Tibial nerve (tissue), 4 donors: ENCODE data around the gene SPOCK1. TPM values are rescaled to one million over a fixed set of nuclear protein-coding genes. Genes with fewer than 3 reads are reported as not detected.

ENCODE experiments used
- DNase-seq, 2 donors: peaks; one replicate each; pipeline ENCODE4 v3.0.0-alpha.2; 2019; ENCODE audit warnings: low spot score in 2 of 2
- H3K27ac ChIP-seq, 4 donors: fragments of 200-600 bp; sonication (generic) in 3 of 4; one replicate each; pipeline ENCODE4 v1.5.1; 2017 to 2019; ENCODE audit warnings: mild to moderate bottlenecking in 1 of 4
- H3K27me3 ChIP-seq, 2 donors: fragments of 200-600 bp; sonication (generic) in 1 of 2; one replicate each; pipeline versions ENCODE4 v1.5.1 to v1.6.0; 2017 to 2019
- H3K36me3 ChIP-seq, 3 donors: fragments of 200-600 bp; sonication (generic); one replicate each; pipeline ENCODE4 v1.5.1; 2018 to 2019
- H3K4me1 ChIP-seq, 4 donors: fragments of 200-600 bp; sonication (generic) in 3 of 4; one replicate each; pipeline ENCODE4 v1.5.1; 2017 to 2019
- H3K4me3 ChIP-seq, 4 donors: fragments of 200-600 bp; sonication (generic) in 3 of 4; one replicate each; pipeline ENCODE4 v1.5.1; 2017 to 2019; ENCODE audit warnings: mild to moderate bottlenecking in 1 of 4, moderate library complexity in 1 of 4
- H3K9me3 ChIP-seq, 4 donors: fragments of 200-600 bp; sonication (generic) in 3 of 4; one replicate each; pipeline ENCODE4 v1.5.1; 2017 to 2019
- EP300 ChIP-seq, 2 donors: sonication (generic); formaldehyde crosslinking; IDR thresholded peaks; one replicate each; pipeline ENCODE4 v1.6.1; 2017; ENCODE audit warnings: antibody characterized with exemption in 2 of 2, mild to moderate bottlenecking in 1 of 2
- POLR2A ChIP-seq, 2 donors: fragments of 450-650 bp; IDR thresholded peaks; one replicate each; pipeline ENCODE4 v1.6.1; 2017; ENCODE audit warnings: antibody characterized with exemption in 2 of 2, mild to moderate bottlenecking in 2 of 2, moderate library complexity in 2 of 2
- WGBS, 2 donors: methylation state at CpG; one replicate each; pipeline ENCODE4 v1.1.5; 2018; 5-methylcytosine and 5-hydroxymethylcytosine counted together
- total RNA-seq, 4 donors: library from RNA; depleted of rRNA; stranded (reverse); fragments of >200 nt; gene quantifications; one replicate each; pipeline ENCODE4 v1.1.0, GENCODE V29; 2016
- TF ChIP-seq, protein P1 (sequence below), 5 experiments: fragments of 200-600 bp in 3 of 5; fragments of 450-650 bp in 2 of 5; sonication (generic) in 3 of 5; IDR thresholded peaks; one replicate each; pipeline ENCODE4 v1.5.1; 2016 to 2019; ENCODE audit warnings: antibody characterized with exemption in 5 of 5, mild to moderate bottlenecking in 3 of 5, moderate library complexity in 2 of 5

SPOCK1 gene
- total RNA-seq, 4 donors from 2014 or later: 39.8 to 119 (median 73.1) TPM

DNA sequence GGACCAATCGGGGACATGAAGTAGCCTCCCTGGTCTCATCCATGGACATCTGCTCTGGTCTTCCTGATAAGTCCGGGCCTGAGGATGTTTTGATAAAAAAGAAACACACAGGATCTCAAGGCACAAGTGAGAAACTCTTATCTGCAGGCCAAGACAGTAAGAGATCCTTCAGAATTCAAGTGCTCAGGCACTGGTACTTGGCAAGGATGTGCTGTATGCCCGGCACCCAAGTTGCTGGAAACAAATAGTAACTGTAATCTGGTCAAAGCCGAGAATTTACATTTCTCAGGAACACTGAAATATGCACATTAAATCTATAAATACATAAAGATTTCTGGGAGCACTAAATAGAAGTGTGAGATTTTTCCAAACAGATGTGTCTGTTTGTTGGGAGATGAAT, 165.7 kb downstream of the SPOCK1 start:
- no peak overlapping the region for H3K4me3 ChIP-seq
- no peaks in the 10 kb centered on the region for H3K27me3 ChIP-seq
- H3K4me1 ChIP-seq: peaks cover 0 to 4% (median 0%) of the 10 kb centered on the region in 4 donors
- H3K9me3 ChIP-seq: no peaks in the 10 kb centered on the region
- 54 to 82% methylated on average over 4 of the region's 4 CpGs for WGBS, 2 donors
- DNase-seq: no peak
- TF ChIP-seq, protein P1, sequence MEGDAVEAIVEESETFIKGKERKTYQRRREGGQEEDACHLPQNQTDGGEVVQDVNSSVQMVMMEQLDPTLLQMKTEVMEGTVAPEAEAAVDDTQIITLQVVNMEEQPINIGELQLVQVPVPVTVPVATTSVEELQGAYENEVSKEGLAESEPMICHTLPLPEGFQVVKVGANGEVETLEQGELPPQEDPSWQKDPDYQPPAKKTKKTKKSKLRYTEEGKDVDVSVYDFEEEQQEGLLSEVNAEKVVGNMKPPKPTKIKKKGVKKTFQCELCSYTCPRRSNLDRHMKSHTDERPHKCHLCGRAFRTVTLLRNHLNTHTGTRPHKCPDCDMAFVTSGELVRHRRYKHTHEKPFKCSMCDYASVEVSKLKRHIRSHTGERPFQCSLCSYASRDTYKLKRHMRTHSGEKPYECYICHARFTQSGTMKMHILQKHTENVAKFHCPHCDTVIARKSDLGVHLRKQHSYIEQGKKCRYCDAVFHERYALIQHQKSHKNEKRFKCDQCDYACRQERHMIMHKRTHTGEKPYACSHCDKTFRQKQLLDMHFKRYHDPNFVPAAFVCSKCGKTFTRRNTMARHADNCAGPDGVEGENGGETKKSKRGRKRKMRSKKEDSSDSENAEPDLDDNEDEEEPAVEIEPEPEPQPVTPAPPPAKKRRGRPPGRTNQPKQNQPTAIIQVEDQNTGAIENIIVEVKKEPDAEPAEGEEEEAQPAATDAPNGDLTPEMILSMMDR (IDR thresholded peaks at IDR 0.05): no peak
- TF ChIP-seq POLR2A (IDR thresholded peaks at IDR 0.05) (no peak), EP300 (IDR thresholded peaks at IDR 0.05) (no peak)
- no peak overlapping the region for H3K27ac ChIP-seq
- H3K36me3 ChIP-seq: no peaks in the 10 kb centered on the region

DNA sequence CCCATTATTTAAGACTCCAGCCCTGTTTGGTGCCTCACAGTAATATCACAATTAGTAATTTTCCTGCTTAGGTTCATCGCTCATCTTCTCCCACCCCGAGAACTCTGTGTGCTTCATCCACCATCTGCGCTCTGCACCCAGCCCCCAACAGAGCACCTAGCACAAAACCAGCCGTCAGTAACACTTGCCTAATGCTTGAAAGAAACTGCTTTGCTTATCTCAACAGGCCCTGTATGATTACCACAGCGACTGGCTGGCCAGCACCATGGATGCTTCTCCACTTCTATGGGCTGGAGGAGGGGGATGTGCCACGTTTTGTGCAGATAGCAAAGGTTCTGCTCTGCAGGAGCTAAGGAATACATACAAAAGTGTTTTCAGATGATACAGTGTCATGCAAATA, 166.8 kb downstream of the SPOCK1 start:
- Histone ChIP-seq H3K4me1 (peaks cover 0 to 4% (median 0%) of the 10 kb centered on the region in 4 donors), H3K27ac (no peak overlapping the region), H3K27me3 (no peaks in the 10 kb centered on the region), H3K36me3 (no peaks in the 10 kb centered on the region), H3K9me3 (no peaks in the 10 kb centered on the region), H3K4me3 (no peak overlapping the region)
- TF ChIP-seq, protein P1 (IDR thresholded peaks at IDR 0.05): no peak
- TF ChIP-seq EP300 (IDR thresholded peaks at IDR 0.05): no peak
- TF ChIP-seq POLR2A (IDR thresholded peaks at IDR 0.05): no peak
- DNase-seq: no peak
- 80% methylated on average over 6 of the region's 6 CpGs for WGBS, 2 donors

DNA sequence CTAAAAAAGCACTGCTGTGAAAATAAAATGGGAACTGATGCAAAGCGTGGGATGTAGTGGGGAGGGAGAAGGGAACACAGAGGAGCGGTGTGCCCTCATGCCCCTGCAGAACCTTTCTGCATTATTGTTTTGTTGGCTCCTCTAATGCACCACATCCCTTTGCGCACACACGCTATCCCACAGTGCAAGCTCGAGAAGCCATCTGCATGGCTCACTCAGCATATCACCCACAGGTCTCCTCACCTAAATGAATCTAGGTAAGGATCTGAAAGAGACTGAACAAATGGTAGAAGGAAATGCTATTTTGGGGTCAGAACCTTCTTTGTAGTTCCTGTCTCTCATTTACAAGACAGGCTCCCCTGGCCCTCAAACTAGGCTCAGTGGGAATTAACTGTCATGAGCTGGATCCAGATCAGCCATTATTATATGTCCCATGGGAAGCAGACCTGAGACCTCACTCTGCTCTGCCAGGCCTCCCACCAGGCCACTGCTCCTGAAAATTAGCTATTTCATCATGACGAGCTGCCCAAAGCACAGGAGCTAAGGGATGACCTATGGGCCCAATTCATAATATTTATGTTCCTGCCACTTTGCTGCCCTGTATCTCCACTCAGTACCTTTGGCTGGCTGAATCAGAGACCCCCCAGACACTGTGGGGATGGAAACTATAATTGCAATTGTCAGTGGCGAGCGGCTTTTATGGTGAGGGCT, 169.4 kb downstream of the SPOCK1 start:
- Histone ChIP-seq H3K27ac (no peak overlapping the region), H3K4me1 (no peaks in the 10 kb centered on the region), H3K4me3 (no peak overlapping the region), H3K9me3 (no peaks in the 10 kb centered on the region), H3K27me3 (no peaks in the 10 kb centered on the region), H3K36me3 (no peaks in the 10 kb centered on the region)
- WGBS, 2 donors: 78 to 86% methylated on average over 8 of the region's 8 CpGs
- no peak for DNase-seq
- TF ChIP-seq EP300 (IDR thresholded peaks at IDR 0.05) (no peak), POLR2A (IDR thresholded peaks at IDR 0.05) (no peak)
- TF ChIP-seq, protein P1 (IDR thresholded peaks at IDR 0.05): no peak

DNA sequence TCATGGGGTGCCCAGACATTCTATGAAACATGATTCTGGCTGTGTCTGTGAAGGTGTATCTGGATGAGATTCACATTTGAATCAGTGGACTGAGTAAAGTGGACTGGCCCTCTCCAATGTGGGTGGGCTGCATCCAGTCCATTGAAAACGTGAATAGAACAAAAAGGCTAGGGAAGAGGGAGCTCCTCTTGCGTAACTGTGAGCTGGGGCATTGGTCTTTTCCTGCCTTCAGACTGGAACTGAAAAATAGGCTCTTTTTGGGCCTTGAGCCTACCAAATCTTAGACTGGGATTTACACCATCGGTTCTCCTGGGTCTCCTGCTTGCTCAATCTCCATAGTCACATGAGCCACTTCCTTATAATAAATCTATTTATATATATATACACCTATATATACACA, 170.1 kb downstream of the SPOCK1 start:
- Histone ChIP-seq H3K4me3 (no peak overlapping the region), H3K36me3 (no peaks in the 10 kb centered on the region), H3K27ac (no peak overlapping the region), H3K27me3 (no peaks in the 10 kb centered on the region), H3K4me1 (no peaks in the 10 kb centered on the region), H3K9me3 (no peaks in the 10 kb centered on the region)
- DNase-seq: no peak
- WGBS, 2 donors: 64 to 80% methylated on average over 3 of the region's 3 CpGs
- TF ChIP-seq POLR2A (IDR thresholded peaks at IDR 0.05): no peak
- TF ChIP-seq EP300 (IDR thresholded peaks at IDR 0.05): no peak
- TF ChIP-seq, protein P1 (IDR thresholded peaks at IDR 0.05): no peak

DNA sequence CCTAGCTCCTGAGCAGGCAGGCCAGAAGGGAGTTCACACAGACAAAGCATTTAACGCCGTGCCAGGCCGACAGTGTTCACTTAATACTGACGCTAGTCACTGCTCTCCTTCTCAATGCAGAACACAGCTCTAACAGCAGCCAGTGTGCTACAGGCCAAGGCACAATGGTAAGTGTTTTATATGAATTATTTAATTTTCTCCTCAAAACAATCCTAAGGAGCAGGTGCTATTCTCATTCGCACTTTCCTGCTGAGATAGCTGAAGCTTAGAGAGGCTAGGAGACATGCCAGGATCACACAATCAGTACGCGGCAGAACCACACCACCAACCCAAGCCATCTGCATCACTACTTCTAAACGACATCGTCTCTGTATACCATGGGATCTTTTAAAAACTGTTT, 170.7 kb downstream of the SPOCK1 start:
- H3K4me3 ChIP-seq: no peak overlapping the region
- DNase-seq: no peak
- no peaks in the 10 kb centered on the region for H3K27me3 ChIP-seq
- TF ChIP-seq POLR2A (IDR thresholded peaks at IDR 0.05): no peak
- TF ChIP-seq EP300 (IDR thresholded peaks at IDR 0.05): no peak
- TF ChIP-seq, protein P1 (IDR thresholded peaks at IDR 0.05): no peak
- no peaks in the 10 kb centered on the region for H3K4me1 ChIP-seq
- H3K9me3 ChIP-seq: no peaks in the 10 kb centered on the region
- 91% methylated on average over 9 of the region's 9 CpGs for WGBS, 2 donors
- H3K36me3 ChIP-seq: no peaks in the 10 kb centered on the region
- no peak overlapping the region for H3K27ac ChIP-seq
